Stimulated activated CD8-positive, alpha-beta memory T cell treated with anti-CD3 and anti-CD28 coated beads, Interleukin-12 subunit alpha, Interleukin-12 subunit beta, amount 100 ng/mL, for 24 hours (primary cell): ENCODE results near the gene FAM110D.

Experiments used
- DNase-seq: peaks from one replicate; pipeline ENCODE4 v3.0.0-alpha.2; 2020; ENCODE audit errors: extremely low read depth

The FAM110D gene

GRCh38 chr1:26129778-26130177 lies 29.1 kb upstream of the FAM110D start:
- no peak for DNase-seq

- DNase-seq, result no peak
Observed at GRCh38 chr1:26130695-26131094, 28.2 kb upstream of the FAM110D start.

- DNase-seq, result no peak
Observed at GRCh38 chr1:26132128-26132833, 26.6 kb upstream of the FAM110D start.

- DNase-seq, result no peak
Observed at GRCh38 chr1:26132834-26133167, 26.1 kb upstream of the FAM110D start.

- no peak for DNase-seq
Observed at GRCh38 chr1:26134466-26134865, 24.4 kb upstream of the FAM110D start.

GRCh38 chr1:26138974-26139558 lies 19.8 kb upstream of the FAM110D start:
- DNase-seq, result no peak

- no peak for DNase-seq
Observed at GRCh38 chr1:26142159-26142558, 16.7 kb upstream of the FAM110D start.

- DNase-seq, result peak; percentile 30
Observed at GRCh38 chr1:26145041-26145959, 13.6 kb upstream of the FAM110D start.

GRCh38 chr1:26145960-26146294 lies 13.0 kb upstream of the FAM110D start:
- DNase-seq, result no peak

- no peak for DNase-seq
Observed at GRCh38 chr1:26148887-26149286, 10.0 kb upstream of the FAM110D start.

- DNase-seq, result no peak
Observed at GRCh38 chr1:26153966-26154532, 4.8 kb upstream of the FAM110D start.

GRCh38 chr1:26154750-26155149 lies 4.1 kb upstream of the FAM110D start:
- no peak for DNase-seq

- no peak for DNase-seq
Observed at GRCh38 chr1:26155370-26156284, 3.3 kb upstream of the FAM110D start.

GRCh38 chr1:26156285-26157038 lies 2.4 kb upstream of the FAM110D start:
- DNase-seq, result no peak

- DNase-seq, result no peak
Observed at GRCh38 chr1:26158271-26158907, 490 bp upstream of the FAM110D start.

- DNase-seq, result no peak
Observed at GRCh38 chr1:26159743-26160039, 812 bp downstream of the FAM110D start.

GRCh38 chr1:26160527-26161414 lies 1.9 kb downstream of the FAM110D start:
- no peak for DNase-seq

GRCh38 chr1:26161415-26162219 lies 2.7 kb downstream of the FAM110D start:
- DNase-seq, result peak; percentile 14
